Stimulated activated CD4-positive, alpha-beta T cell treated with anti-CD3 and anti-CD28 coated beads, Interleukin-12 subunit alpha, Interleukin-12 subunit beta, amount 100 ng/mL, for 4 hours (primary cell): Measurements from ENCODE around the gene OR52L1.

Experiments
- DNase-seq: peaks from one replicate; pipeline ENCODE4 v3.0.0-alpha.2; 2020

OR52L1 gene

DNA sequence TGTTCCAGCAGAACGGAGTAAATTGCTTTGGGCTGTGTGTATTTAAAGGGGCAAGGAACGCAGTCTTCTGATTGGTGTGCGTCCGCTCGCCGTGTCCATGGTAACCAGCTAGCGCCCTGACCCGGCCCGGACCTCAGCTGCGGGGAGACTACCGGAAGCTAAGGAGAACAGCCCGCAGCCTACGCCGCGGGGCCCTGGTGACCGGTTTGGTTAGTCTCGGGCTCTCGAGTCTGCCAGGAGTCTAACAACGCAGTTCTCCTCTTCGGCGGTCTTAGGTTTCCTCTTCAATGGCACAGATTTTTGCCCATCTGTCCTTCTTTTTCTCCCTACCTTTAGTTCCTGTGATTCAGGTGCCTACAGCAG lies 48.2 kb downstream of the OR52L1 start:
- DNase-seq, result no peak

DNA sequence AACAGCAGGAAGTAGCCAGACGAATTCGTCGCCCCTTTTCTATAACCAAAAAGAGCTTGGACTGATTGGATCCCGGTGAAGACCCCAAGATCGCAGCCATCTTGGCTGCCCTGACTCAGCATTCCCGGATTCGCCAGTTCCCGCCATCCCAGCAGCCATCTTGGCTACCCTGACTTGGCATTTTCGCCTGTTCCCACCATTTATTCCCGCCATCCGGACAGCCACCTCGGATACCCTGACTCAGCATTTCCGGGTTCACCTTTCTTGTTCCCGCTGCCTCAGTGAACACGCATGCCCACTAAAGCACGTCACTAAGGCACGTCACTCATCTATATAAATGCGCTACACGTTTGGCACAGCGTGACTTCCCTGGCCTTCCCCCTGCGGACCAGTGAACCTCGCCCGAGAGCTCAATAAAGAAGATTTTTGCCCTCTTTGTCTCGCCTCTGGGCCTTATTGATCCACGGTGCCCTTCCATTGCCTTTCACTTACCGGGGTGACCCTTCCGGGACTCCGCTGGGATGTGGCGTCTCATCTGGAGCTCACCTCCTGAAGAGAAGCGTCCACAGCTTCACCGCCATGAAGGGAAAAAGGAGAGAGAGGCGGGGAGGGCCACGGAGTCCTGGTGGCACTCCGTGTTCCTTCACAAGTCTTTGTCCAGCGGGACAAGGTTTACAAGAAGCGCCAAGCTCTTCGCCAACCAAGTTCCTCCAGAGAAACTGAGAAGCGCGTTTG lies 48.8 kb downstream of the OR52L1 start:
- DNase-seq, result no peak
